Measurements from ENCODE around the gene THBS3. TPM values are rescaled to one million over a fixed set of nuclear protein-coding genes. Genes with fewer than 3 reads are reported as not detected.

The THBS3 gene
- total and polyA plus RNA-seq, 2 of the 13 experiments (the other 11 are each of a cell fraction or from before 2014, with no cell fraction given), result 0.86 to 3.6 TPM

GRCh38 chr1:155206891-155207805, 549 bp downstream of the THBS3 start:
- WGBS (ENCODE audit: low lambda C conversion rate), result 10% methylated on average over 9 of the region's 13 CpGs
- no peaks in the 10 kb centered on the region for H3K9me3 ChIP-seq (ENCODE audit: low read length)
- DNase-seq (ENCODE audit: low spot score), result peak; percentile 72
- H3K27me3 ChIP-seq (ENCODE audit: control insufficient read depth in 1 of 2, insufficient read depth in 2 of 2, low read length in 2 of 2), result peaks cover 0 to 24% of the 10 kb centered on the region in 2 experiments; a peak in 4 of 5 replicates
- in situ Hi-C loops (cut with HindIII; ENCODE audit: extremely low pct_ligation_motif_present, low pct_unique_long_range_greater_than_20kb) (loop anchor here (10.0 kb wide), 1 partner anchor 388 kb away; no protein-coding TSS in a partner anchor), intact Hi-C loops (cut with micrococcal nuclease; ENCODE audit: unreplicated experiment) (loop anchor here (1.0 to 10.0 kb wide), 4 partner anchors 20 to 115 kb away; partner anchors contain the start of genes FDPS, PKLR and RUSC1)
- H2AFZ ChIP-seq (ENCODE audit: low read length), result peak overlapping the region; percentile 51
- no TSS peak for BruUV-seq (replicated peaks)
- peaks cover 3 to 5% of the 10 kb centered on the region in 2 experiments; a peak in 3 of 5 replicates for H3K36me3 ChIP-seq (replicated peaks in 1 of 2; ENCODE audit: control insufficient read depth in 1 of 2, insufficient read depth in 2 of 2, low read length in 2 of 2)
- ATAC-seq, result peak; percentile 55
- POLR2A ChIA-PET, result interaction anchor here (1.0 to 3.5 kb wide), 3 partner anchors 14 to 72 kb away, joined by 3 to 19 read pairs (median 5); no protein-coding TSS in a partner anchor
- peaks cover 13% of the 10 kb centered on the region for H3K79me2 ChIP-seq (ENCODE audit: insufficient read depth, low read length)
- H3K9ac ChIP-seq (ENCODE audit: insufficient read depth, low read depth, low read length), result peak overlapping the region; percentile 100; the same call in 1 of the 2 replicates
- peak; percentile 88 for FAIRE-seq
- H4K20me1 ChIP-seq (ENCODE audit: insufficient read depth, low read length), result no peaks in the 10 kb centered on the region
- H3K4me3 ChIP-seq (replicated peaks in 1 of 3; ENCODE audit: insufficient read depth in 1 of 3, low read depth in 2 of 3, low read length in 3 of 3), result peak overlapping the region in 2 of 3 experiments; percentile 32 to 99; a peak in 3 of 6 replicates
- peak overlapping the region; percentile 100 for H3K4me2 ChIP-seq (ENCODE audit: low read depth, low read length)
- peaks cover 29% of the 10 kb centered on the region for H3K4me1 ChIP-seq (ENCODE audit: insufficient read depth, low read length)
- CTCF ChIA-PET (ENCODE audit: low intra/inter-chr PET ratio, low total read pairs), result interaction anchor here (0.7 to 2.4 kb wide), 8 partner anchors 14 to 387 kb away, joined by 3 to 13 read pairs (median 4); partner anchors contain the start of genes KRTCAP2 and TRIM46
- no peak overlapping the region for H3K27ac ChIP-seq (ENCODE audit: extremely low read length, insufficient read depth, low read length)
- TF ChIP-seq NR2C2 (CRISPR knock-in tag; IDR thresholded peaks at IDR 0.05; ENCODE audit: borderline replicate concordance) (0 out of 2 replicates have a peak, but pooled peaks have one; percentile 33), ZNF510 (CRISPR knock-in tag; IDR thresholded peaks at IDR 0.05; ENCODE audit: low read depth) (no peak), IRF9 (CRISPR knock-in tag; IDR thresholded peaks at IDR 0.05; ENCODE audit: borderline replicate concordance) (no peak), TEAD3 (CRISPR knock-in tag; optimal IDR thresholded peaks at IDR 0.05; ENCODE audit: borderline replicate concordance) (peak; percentile 34), MIER2 (CRISPR knock-in tag; IDR thresholded peaks at IDR 0.05) (no peak), ARNT (IDR thresholded peaks at IDR 0.05) (no peak), SIN3A (IDR thresholded peaks at IDR 0.05; ENCODE audit: borderline replicate concordance, low read depth, low read length) (no peak), CBX5 (CRISPR knock-in tag; IDR thresholded peaks at IDR 0.05; ENCODE audit: borderline replicate concordance) (peak; percentile 23; the same call in 1 of the 2 replicates), CCDC6 (CRISPR knock-in tag; IDR thresholded peaks at IDR 0.05) (no peak), FOXP1 (IDR thresholded peaks at IDR 0.05) (no peak), FOXP1 (CRISPR knock-in tag; IDR thresholded peaks at IDR 0.05) (no peak), ZNF816 (CRISPR knock-in tag; IDR thresholded peaks at IDR 0.05; ENCODE audit: borderline replicate concordance) (no peak), CSRNP2 (CRISPR knock-in tag; conservative IDR thresholded peaks at IDR 0.05; ENCODE audit: low read depth) (no peak), STAT6 (CRISPR knock-in tag; IDR thresholded peaks at IDR 0.05; ENCODE audit: borderline replicate concordance) (no peak), RXRB (CRISPR knock-in tag; IDR thresholded peaks at IDR 0.05; ENCODE audit: borderline replicate concordance) (no peak), ZNF7 (CRISPR knock-in tag; IDR thresholded peaks at IDR 0.05) (no peak), MXD1 (CRISPR knock-in tag; IDR thresholded peaks at IDR 0.05) (no peak), XRCC5 (optimal IDR thresholded peaks at IDR 0.05; ENCODE audit: low read length) (peak; percentile 73)
